GM12878 (cell line): ENCODE measurements around the gene TAF6L. TPM values are rescaled to one million over a fixed set of nuclear protein-coding genes. Genes with fewer than 3 reads are reported as not detected.

Experiments
- ATAC-seq: fragments of 200-7000 bp; cut with Tn5 transposase; 3 replicates; pipeline ENCODE4 v1.9.1; 2020; ENCODE audit warnings: mild to moderate bottlenecking, moderate library complexity
- BruUV-seq: library from RNA; stranded (reverse); fragments of 400-500 nt; replicated peaks from 2 replicates; lab custom pipeline; 2021; lab: Mats Ljungman, UMichigan
- CTCF ChIA-PET: fragments of 300-600 bp; sonication (Branson Sonifier 250); formaldehyde crosslinking; extraction: SDS; loops from one replicate; lab custom pipeline; 2021; ENCODE audit warnings: inconsistent platforms; lab: Yijun Ruan, JAX
- POLR2A ChIA-PET: fragments of 350-600 bp; formaldehyde crosslinking; extraction: SDS; loops from one replicate; lab custom pipeline; 2021; ENCODE audit warnings: inconsistent platforms; lab: Charles Lee
- RAD21 ChIA-PET: fragments of 300-600 bp; sonication (Branson Sonifier 250); formaldehyde crosslinking; loops from one replicate; lab custom pipeline; 2023; ENCODE audit warnings: antibody characterized with exemption; ENCODE audit not compliant: unreplicated experiment; lab: Charles Lee
- SMC1A ChIA-PET: fragments of 300-600 bp; sonication (Branson Sonifier 250); formaldehyde crosslinking; loops from one replicate; lab custom pipeline; 2023; ENCODE audit not compliant: unreplicated experiment, uncharacterized antibody; lab: Charles Lee
- DNase-seq: peaks from one replicate; pipeline ENCODE4 v3.0.0-alpha.2; 2011; ENCODE audit warnings: low read depth, low spot score
- FAIRE-seq: peaks from 3 replicates; lab custom pipeline; 2011; peaks lifted over from hg19 to GRCh38; lab: Jason Lieb, UNC
- H2AFZ ChIP-seq: 2 replicates; pipeline ENCODE4 v1.6.0; 2011; ENCODE audit warnings: low read depth, low read length, control low read depth; ENCODE audit not compliant: control insufficient read depth
- H3K27ac ChIP-seq: 2 replicates; pipeline ENCODE4 v1.5.1; 2011; ENCODE audit warnings: control low read depth; ENCODE audit not compliant: control insufficient read depth, insufficient read depth
- H3K27me3 ChIP-seq, 2 experiments: replicated peaks in 1 of 2; 2 replicates each; pipeline versions ENCODE4 v1.6.0 to v1.6.1; 2011; ENCODE audit warnings: low read length in 1 of 2; ENCODE audit not compliant: control insufficient read depth in 2 of 2, insufficient read depth in 2 of 2
- H3K36me3 ChIP-seq, 2 experiments: 2 replicates each; pipeline ENCODE4 v1.5.1; 2011; ENCODE audit warnings: low read length in 1 of 2; ENCODE audit not compliant: control insufficient read depth in 2 of 2, insufficient read depth in 2 of 2
- H3K4me1 ChIP-seq: 2 replicates; pipeline ENCODE4 v1.6.1; 2011; ENCODE audit warnings: mild to moderate bottlenecking, low read length, moderate library complexity, mixed read lengths; ENCODE audit not compliant: control insufficient read depth, insufficient read depth
- H3K4me2 ChIP-seq: 2 replicates; pipeline ENCODE4 v1.6.0; 2011; ENCODE audit warnings: control low read depth; ENCODE audit not compliant: control insufficient read depth, insufficient read depth
- H3K4me3 ChIP-seq: fragments of 200-600 bp; sonication (generic); 2 replicates; pipeline ENCODE4 v1.5.1; 2016
- H3K79me2 ChIP-seq: 2 replicates; pipeline ENCODE4 v1.6.0; 2011; ENCODE audit warnings: low read length; ENCODE audit not compliant: control insufficient read depth, insufficient read depth
- H3K9ac ChIP-seq: 2 replicates; pipeline ENCODE4 v1.8.0; 2011; ENCODE audit warnings: low read length, control low read depth, mixed read lengths; ENCODE audit not compliant: control insufficient read depth, insufficient read depth
- H3K9me3 ChIP-seq: replicated peaks from 3 replicates; pipeline ENCODE4 v1.5.1; 2011; ENCODE audit warnings: mild to moderate bottlenecking, low read length; ENCODE audit not compliant: control insufficient read depth, insufficient read depth
- H4K20me1 ChIP-seq: 2 replicates; pipeline ENCODE4 v1.6.0; 2011; ENCODE audit not compliant: control insufficient read depth, insufficient read depth
- BCL3 ChIP-seq: IDR thresholded peaks from 2 replicates; pipeline ENCODE4 v1.6.1; 2011; ENCODE audit warnings: borderline replicate concordance, low read depth, mild to moderate bottlenecking, moderate library complexity, low read length; ENCODE audit not compliant: insufficient read depth, poor library complexity, severe bottlenecking
- BRCA1 ChIP-seq: IDR thresholded peaks from 2 replicates; pipeline ENCODE4 v1.6.1; 2011; ENCODE audit warnings: low read depth, low read length, improper control_type of control experiment
- GABPA ChIP-seq: IDR thresholded peaks from 2 replicates; pipeline ENCODE4 v1.6.1; 2014; ENCODE audit warnings: antibody characterized with exemption, low read depth, mild to moderate bottlenecking, inconsistent platforms
- HCFC1 ChIP-seq: fragments of 150-350 bp; IDR thresholded peaks from 2 replicates; pipeline ENCODE4 v1.6.1; 2014; ENCODE audit warnings: low read length
- MEF2A ChIP-seq: IDR thresholded peaks from 2 replicates; pipeline ENCODE4 v1.6.1; 2011; ENCODE audit warnings: low read depth, mild to moderate bottlenecking, low read length, moderate library complexity; ENCODE audit not compliant: insufficient read depth
- MTA3 ChIP-seq: IDR thresholded peaks from 2 replicates; pipeline ENCODE4 v1.6.1; 2012; ENCODE audit warnings: low read length, inconsistent platforms, borderline replicate concordance
- SIX5 ChIP-seq: IDR thresholded peaks from 2 replicates; pipeline ENCODE4 v1.6.1; 2011; ENCODE audit warnings: mild to moderate bottlenecking, low read depth, low read length, moderate library complexity; ENCODE audit not compliant: severe bottlenecking
- SKIL ChIP-seq: fragments of 450-650 bp; IDR thresholded peaks from 2 replicates; pipeline ENCODE4 v1.6.1; 2017; ENCODE audit warnings: mild to moderate bottlenecking, low read depth, inconsistent platforms; ENCODE audit not compliant: poor library complexity, severe bottlenecking
- SRF ChIP-seq, 2 experiments: IDR thresholded peaks; 2 replicates each; pipeline ENCODE4 v1.6.1; 2011; ENCODE audit warnings: low read depth in 2 of 2, low read length in 2 of 2, mild to moderate bottlenecking in 1 of 2, moderate library complexity in 1 of 2
- YY1 ChIP-seq: IDR thresholded peaks from 2 replicates; pipeline ENCODE4 v1.6.1; 2011; ENCODE audit warnings: low read depth, mild to moderate bottlenecking, low read length
- ZNF207 ChIP-seq: fragments of 450-650 bp; IDR thresholded peaks from 2 replicates; pipeline ENCODE4 v1.6.1; 2014; ENCODE audit warnings: antibody characterized with exemption, mild to moderate bottlenecking, borderline replicate concordance
- WGBS: methylation state at CpG from one replicate; pipeline ENCODE4 v1.1.6; 2016; ENCODE audit warnings: low lambda C conversion rate; ENCODE audit not compliant: insufficient replicate concordance, insufficient coverage; ENCODE audit errors: missing lambda C conversion rate; 5-methylcytosine and 5-hydroxymethylcytosine counted together
- in situ Hi-C: fragments of 300-500 bp; cut with MboI; formaldehyde crosslinking; loops from 9 replicates; pipeline ENCODE4 v1.14.3; 2018; ENCODE audit warnings: mixed read lengths
- intact Hi-C: fragments of 100-400 bp; cut with micrococcal nuclease; formaldehyde crosslinking; loops from one replicate; pipeline ENCODE4 v1.14.2; 2022; ENCODE audit not compliant: unreplicated experiment
- polyA plus RNA-seq, 11 experiments: library from polyadenylated mRNA; depleted of rRNA in 4 of 11; unstranded in 6 of 11; stranded (reverse) in 5 of 11; fragments of >200 nt; fragmentation: Nextera tagmentation in 4 of 11; fragmentation: Illumina TruSeq in 1 of 11; extraction: Ambion mirVana in 4 of 11; extraction: Trizol in 1 of 11; gene quantifications; 1 replicate in 1 of 11; 2 replicates in 10 of 11; pipeline versions ENCODE4 v1.2.1 to v1.2.3, GENCODE V29; 2011 to 2016; ENCODE audit warnings: inconsistent platforms in 2 of 11, missing spikeins in 2 of 11, low read depth in 1 of 11
- total RNA-seq, 4 experiments: library from RNA; depleted of rRNA in 3 of 4; stranded (reverse); fragments of >200 nt in 3 of 4; fragmentation: Illumina TruSeq in 1 of 4; extraction: Trizol in 1 of 4; gene quantifications; 2 replicates each; pipeline versions ENCODE4 v1.2.1 to v1.2.3, GENCODE V29; 2013 to 2021

The TAF6L gene
- total and polyA plus RNA-seq, 10 of the 15 experiments (the other 5 are each of a cell fraction or from before 2014, with no cell fraction given): 0.15 to 35.6 (median 19.0) TPM

- no peak for FAIRE-seq
- ChIA-PET SMC1A (interaction anchor here (1.5 to 2.1 kb wide), 3 partner anchors 10 to 64 kb away, joined by 3 to 5 read pairs (median 4); no protein-coding TSS in a partner anchor), RAD21 (interaction anchor here (0.7 to 0.9 kb wide), 4 partner anchors 12 to 333 kb away, joined by 3 read pairs; partner anchors contain the start of genes HNRNPUL2 and TAF6L)
- Histone ChIP-seq H3K9me3 (no peaks in the 10 kb centered on the region), H3K4me3 (no peak overlapping the region), H3K27me3 (no peaks in the 10 kb centered on the region), H4K20me1 (no peaks in the 10 kb centered on the region), H3K4me1 (peaks cover 5% of the 10 kb centered on the region)
- in situ Hi-C loops: no loop called here
- ATAC-seq: no peak
- TF ChIP-seq GABPA (no peak), SIX5 (no peak), BCL3 (no peak), SKIL (no peak), MTA3 (no peak), HCFC1 (no peak), YY1 (no peak), MEF2A (no peak), SRF (IDR thresholded peaks at IDR 0.05; ENCODE audit: low read depth in 2 of 2, low read length in 2 of 2) (no peak), BRCA1 (no peak), ZNF207 (no peak)
- TF ChIP-seq, all 136 proteins: peak for 0
- H3K79me2 ChIP-seq: peaks cover 15% of the 10 kb centered on the region
- 57% methylated on average over 9 of the region's 9 CpGs for WGBS
- no peak overlapping the region for H3K4me2 ChIP-seq
- ChIA-PET CTCF (interaction anchor here (0.7 to 1.2 kb wide), 2 partner anchors 28 to 215 kb away, joined by 3 to 4 read pairs; no protein-coding TSS in a partner anchor), POLR2A (interaction anchor here (0.5 to 2.4 kb wide), 5 partner anchors 11 to 210 kb away, joined by 3 to 17 read pairs (median 4); partner anchors contain the start of gene TTC9C)
- H2AFZ ChIP-seq: no peak overlapping the region
- BruUV-seq: no TSS peak
- DNase-seq: no peak
- H3K36me3 ChIP-seq: no peaks in the 10 kb centered on the region
- no peak overlapping the region for H3K27ac ChIP-seq
- intact Hi-C loops: no loop called here
- H3K9ac ChIP-seq: no peak overlapping the region
These were observed 13.1 kb upstream of the TAF6L start for GRCh38 chr11:62757846-62758788.
